Motor neuron (in vitro differentiated cells): ENCODE measurements around the gene C5orf15. TPM values are rescaled to one million over a fixed set of nuclear protein-coding genes. Genes with fewer than 3 reads are reported as not detected.
"Not testable (repeated sequence)": the region's sequence is repeated elsewhere in the genome, so short reads cannot be mapped to it uniquely, and the experiment has no call there.

Experiments
- ATAC-seq, 8 experiments: fragments of 200-7000 bp; cut with Tn5 transposase; replicated peaks in 6 of 8; 2 replicates each; pipeline ENCODE4 v1.8.0; 2021; ENCODE audit warnings: mild to moderate bottlenecking in 8 of 8, moderate library complexity in 8 of 8
- H3K27ac ChIP-seq, 2 donors: fragments of 250-450 bp; sonication (Bioruptor Pico); 2 replicates each; pipeline ENCODE4 v1.9.0; 2021; ENCODE audit warnings: antibody characterized with exemption in 2 of 2, mild to moderate bottlenecking in 2 of 2, moderate library complexity in 1 of 2
- H3K4me1 ChIP-seq, 2 donors: fragments of 250-450 bp; sonication (Bioruptor Pico); replicated peaks in 1 of 2; 2 replicates each; pipeline ENCODE4 v1.6.1; 2021; ENCODE audit warnings: antibody characterized with exemption in 2 of 2, mild to moderate bottlenecking in 2 of 2, moderate library complexity in 1 of 2
- H3K4me3 ChIP-seq, 5 donors: fragments of 250-450 bp; sonication (Bioruptor Pico); 2 replicates each; pipeline ENCODE4 v1.9.0; 2021; ENCODE audit warnings: antibody characterized with exemption in 5 of 5, mild to moderate bottlenecking in 5 of 5, moderate library complexity in 4 of 5
- WGBS, 10 experiments: fragments of 450-650 bp; shearing (Covaris generic); methylation state at CpG; one replicate each; pipeline ENCODE4 v1.0.0; 2022; 5-methylcytosine and 5-hydroxymethylcytosine counted together
- in situ Hi-C, 9 experiments: fragments of 400-800 bp; cut with MboI; loops; one replicate each; pipeline ENCODE4 v1.15.0; 2021; ENCODE audit warnings: low sequenced_read_pairs in 9 of 9, low pct_unique_long_range_greater_than_20kb in 2 of 9; ENCODE audit not compliant: unreplicated experiment in 9 of 9
- total RNA-seq, 8 experiments: library from RNA; unstranded; fragments of 300-600 nt; gene quantifications; 2 replicates each; pipeline versions ENCODE4 v1.2.3 to v1.2.4, GENCODE V29; 2022

C5orf15 gene
- total RNA-seq, 8 experiments from 2014 or later = 27.3 to 92.6 (median 46.9) TPM

DNA sequence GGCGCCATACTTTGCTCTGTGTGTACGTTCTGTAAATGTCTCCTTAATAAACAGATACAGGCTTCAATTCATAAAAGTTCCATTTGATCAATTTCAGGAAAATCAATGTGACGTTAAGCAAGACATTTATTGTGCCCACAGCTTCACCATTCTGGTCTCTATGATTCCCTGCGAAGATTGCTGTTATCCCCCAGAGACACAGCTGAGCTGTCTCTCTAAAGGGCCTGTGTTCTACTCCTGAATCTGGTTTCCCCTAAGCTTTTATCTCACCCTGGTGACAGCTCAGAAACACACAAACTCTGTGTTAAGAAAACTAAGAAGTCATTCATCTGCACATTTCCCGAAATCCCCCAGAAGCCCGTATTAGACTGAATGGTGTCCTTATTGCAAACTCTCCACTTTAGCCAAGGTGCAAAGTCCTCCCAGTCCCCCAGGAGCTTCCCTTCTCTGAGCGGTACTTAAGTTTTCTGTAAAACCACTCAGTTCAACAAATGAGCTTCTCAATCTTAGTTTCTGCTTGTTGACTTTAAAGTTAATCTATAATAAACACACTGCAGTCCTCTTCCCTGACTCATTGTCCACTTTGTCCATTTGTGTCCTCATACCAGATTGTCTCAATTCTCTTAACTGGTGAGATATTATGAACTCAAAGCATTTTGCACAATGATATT lies 1.4 kb upstream of the C5orf15 start:
- Histone ChIP-seq H3K4me3 (no peak overlapping the region), H3K27ac (no peak overlapping the region), H3K4me1 (peaks cover 6 to 17% of the 10 kb centered on the region in 2 donors)
- in situ Hi-C loops = no loop called here
- ATAC-seq = no peak
- 61 to 100% (median 94%) methylated on average over 1 to 7 of the region's 7 CpGs for WGBS, 10 experiments

DNA sequence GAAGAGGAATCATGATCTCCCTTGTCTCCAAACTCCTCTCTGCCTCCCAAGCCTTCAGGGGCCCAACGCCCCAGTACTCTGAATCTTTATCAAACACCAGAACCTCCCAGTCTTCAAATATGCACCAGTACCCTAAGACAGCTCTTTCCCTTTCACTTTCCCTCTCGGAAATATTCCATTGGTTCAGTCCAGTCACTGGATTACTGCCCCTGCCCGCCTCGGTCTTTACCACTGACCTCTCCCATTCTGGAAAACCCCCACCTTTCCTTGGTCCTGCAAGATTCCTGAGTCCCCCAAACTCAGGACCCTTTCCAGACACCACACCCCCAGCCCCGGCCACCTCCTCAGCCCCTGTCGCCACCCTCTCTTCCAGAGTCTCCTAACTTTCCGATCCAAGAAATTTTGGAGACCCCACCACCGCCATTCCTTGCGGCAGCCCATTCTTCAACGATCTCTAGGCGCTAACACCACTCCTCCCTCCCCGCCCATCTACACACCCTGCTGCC lies 674 bp downstream of the C5orf15 start:
- peak overlapping the region; percentile 78 to 95 (median 81) for H3K4me3 ChIP-seq
- in situ Hi-C loops = no loop called here
- 0 to 17% (median 0%) methylated on average over 1 to 8 of the region's 12 CpGs; no CpG with 5 or more reads in 5 of the 10 experiments for WGBS, 10 experiments
- peak in 4 of 8 experiments; percentile 42 to 48 (median 46) for ATAC-seq
- H3K4me1 ChIP-seq = peaks cover 6 to 23% of the 10 kb centered on the region in 2 donors
- H3K27ac ChIP-seq = peak overlapping the region; percentile 90 to 94

DNA sequence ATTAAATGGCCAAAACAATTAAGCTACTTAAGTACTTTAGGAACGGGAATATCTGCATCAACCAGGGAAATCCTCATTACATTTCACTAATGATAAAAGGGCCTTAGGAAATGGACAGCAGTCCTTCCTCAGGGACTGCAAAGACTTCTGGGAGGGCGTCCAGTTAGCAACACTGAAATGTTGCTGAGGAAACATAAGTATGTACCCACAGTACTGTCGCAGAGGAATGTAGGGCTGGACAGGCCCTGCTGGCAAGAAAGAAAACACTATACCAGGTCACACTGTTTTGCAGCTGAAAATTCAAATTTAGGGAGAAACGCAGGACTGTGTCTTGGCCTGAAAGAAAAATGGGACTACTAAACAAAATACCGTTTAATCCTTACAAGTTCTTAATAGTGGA lies 1.3 kb downstream of the C5orf15 start:
- 53 to 87% (median 79%) methylated on average over 1 to 5 of the region's 5 CpGs; no CpG with 5 or more reads in 1 of the 10 experiments for WGBS, 10 experiments
- Histone ChIP-seq H3K4me3 (peak overlapping the region in 4 of 5 donors; percentile 79 to 95 (median 86)), H3K27ac (no peak overlapping the region), H3K4me1 (peaks cover 9 to 29% of the 10 kb centered on the region in 2 donors)
- in situ Hi-C loops = no loop called here
- ATAC-seq = peak in 1 of 8 experiments; percentile 11

DNA sequence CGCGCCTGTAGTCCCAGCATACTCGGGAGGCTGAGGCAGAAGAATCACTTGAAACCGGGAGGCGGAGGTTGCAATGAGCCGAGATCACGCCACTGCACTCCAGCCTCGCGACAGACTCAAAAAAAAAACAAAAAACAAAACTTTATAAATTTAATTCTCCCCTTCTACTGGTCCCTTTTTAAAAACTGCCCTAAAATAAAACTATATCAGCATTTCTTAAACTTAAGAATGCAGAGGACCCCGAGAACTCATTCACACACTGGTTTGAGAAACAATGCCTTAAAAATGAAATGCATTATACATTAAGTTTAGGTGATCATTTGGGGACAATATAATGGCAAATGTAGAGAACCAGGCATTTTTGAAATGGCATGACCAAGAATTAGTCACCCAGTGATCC lies 2.3 kb downstream of the C5orf15 start:
- ATAC-seq = no peak
- in situ Hi-C loops = no loop called here
- Histone ChIP-seq H3K27ac (no peak overlapping the region), H3K4me3 (no peak overlapping the region), H3K4me1 (peaks cover 9 to 29% of the 10 kb centered on the region in 2 donors)
- 92 to 100% (median 98%) methylated on average over 1 to 10 of the region's 10 CpGs for WGBS, 10 experiments

DNA sequence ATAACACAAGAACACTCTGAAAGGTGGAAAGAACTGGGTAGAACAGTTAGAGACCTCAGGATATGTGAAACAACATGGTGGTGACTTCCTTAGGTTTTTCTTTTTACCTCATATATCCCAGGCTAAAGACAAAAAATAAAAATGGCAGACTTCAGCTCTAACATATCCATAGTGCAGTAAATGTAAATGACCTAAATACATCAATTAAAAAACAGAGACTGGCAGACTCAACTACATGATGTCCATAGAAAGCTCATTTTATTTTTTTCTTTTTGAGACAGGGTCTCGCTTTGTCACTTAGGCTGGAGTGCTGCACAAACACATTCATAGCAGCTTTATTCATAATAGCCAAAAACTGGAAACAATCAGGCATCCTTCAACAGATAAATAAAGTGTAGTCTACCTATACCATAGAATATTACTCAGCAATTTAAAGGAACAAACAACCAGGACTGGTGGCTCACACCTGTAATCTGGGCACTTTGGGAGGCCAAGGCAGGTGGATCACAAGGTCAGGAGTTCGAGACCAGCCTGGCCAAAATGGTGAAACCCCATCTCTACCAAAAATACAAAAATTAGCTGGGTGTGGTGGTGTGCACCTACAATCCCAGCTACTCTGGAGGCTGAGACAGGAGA lies 4.8 kb downstream of the C5orf15 start:
- 80 to 100% (median 100%) methylated on average over 1 to 2 of the region's 2 CpGs; no CpG with 5 or more reads in 3 of the 10 experiments for WGBS, 10 experiments
- in situ Hi-C loops = no loop called here
- Histone ChIP-seq H3K4me1 (peaks cover 6 to 23% of the 10 kb centered on the region in 2 donors), H3K27ac (no peak overlapping the region), H3K4me3 (no peak overlapping the region)
- no peak for ATAC-seq

DNA sequence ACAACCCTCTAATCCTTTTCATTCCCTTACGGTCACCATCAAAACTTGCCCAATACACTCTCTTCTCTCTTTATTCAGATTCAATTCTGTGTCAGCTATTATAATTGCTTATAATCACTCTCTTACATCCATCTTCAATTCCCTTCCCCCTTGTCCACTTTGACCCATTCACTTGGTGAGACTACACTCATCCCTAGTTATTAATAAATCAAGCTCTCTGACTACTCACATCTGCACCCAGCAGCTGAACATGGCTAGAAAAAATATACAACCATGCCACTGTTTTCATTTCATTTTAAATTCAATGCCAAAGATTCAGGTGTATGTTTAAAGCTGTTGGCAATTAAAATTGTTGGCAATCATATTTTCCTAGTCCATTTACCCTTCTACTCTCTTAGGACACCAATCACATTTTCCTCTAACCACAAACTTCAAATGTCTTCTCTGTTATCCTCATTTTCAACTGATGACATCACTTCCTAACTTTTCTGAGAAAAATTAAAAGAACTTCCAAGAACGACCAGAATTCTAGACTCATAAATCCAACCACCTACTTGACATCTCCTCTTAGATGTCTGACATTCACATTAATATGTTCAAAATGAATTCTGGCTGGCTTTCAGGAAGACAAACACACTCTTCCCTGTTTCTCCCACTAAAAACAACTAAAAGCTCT lies 5.5 kb downstream of the C5orf15 start:
- in situ Hi-C loops = no loop called here
- WGBS, 10 experiments = 44 to 94% (median 83%) methylated on average over 1 to 2 of the region's 2 CpGs; no CpG with 5 or more reads in 1 of the 10 experiments
- Histone ChIP-seq H3K4me3 (no peak overlapping the region), H3K4me1 (peaks cover 6 to 23% of the 10 kb centered on the region in 2 donors), H3K27ac (no peak overlapping the region)
- peak in 1 of 8 experiments; percentile 28 for ATAC-seq

DNA sequence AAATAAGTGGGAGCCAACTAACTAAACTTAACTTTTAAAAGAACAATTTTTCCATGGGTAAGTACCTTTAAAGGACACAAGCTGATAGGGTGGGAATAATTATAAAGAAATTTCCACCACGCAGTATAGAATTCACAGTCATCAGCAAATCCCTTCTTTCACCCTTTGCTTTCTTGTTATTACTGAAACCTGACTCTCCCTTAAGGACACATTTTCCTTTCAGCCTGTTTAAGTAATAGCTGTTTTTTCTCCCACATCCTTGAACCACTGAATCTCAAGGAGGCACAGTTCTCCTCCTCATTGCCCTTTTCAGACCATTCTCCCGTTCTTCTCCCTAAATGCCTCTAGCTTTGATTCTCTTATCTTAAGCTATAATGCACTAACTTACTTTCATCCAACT lies 6.3 kb downstream of the C5orf15 start:
- Histone ChIP-seq H3K4me3 (no peak overlapping the region), H3K27ac (no peak overlapping the region), H3K4me1 (peaks cover 6 to 20% of the 10 kb centered on the region in 2 donors)
- ATAC-seq = no peak
- in situ Hi-C loops = no loop called here
- WGBS, 10 experiments = 72 to 100% (median 95%) methylated on average over 1 to 2 of the region's 2 CpGs; no CpG with 5 or more reads in 1 of the 10 experiments

DNA sequence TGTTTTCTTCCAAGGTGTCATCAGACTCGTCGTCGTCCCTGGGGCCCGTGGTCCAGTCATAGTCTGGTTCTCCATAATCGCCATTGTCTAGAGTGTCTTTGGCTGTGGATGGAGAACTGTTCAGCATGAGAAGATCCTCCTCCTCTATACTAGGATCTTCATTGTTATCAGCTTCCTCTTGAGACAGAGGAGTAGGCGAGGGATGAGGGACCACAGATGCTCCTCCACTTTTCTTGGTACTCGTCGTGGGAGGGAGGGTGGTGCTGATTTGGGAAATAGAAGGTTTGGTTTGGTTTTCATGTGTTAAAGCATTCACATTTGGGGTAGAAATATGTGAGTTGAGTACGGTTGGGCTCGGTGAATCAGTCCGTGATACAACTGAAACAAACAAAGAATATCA lies 8.8 kb downstream of the C5orf15 start:
- H3K4me1 ChIP-seq = peaks cover 3 to 12% of the 10 kb centered on the region in 2 donors
- in situ Hi-C loops = no loop called here
- H3K4me3 ChIP-seq = no peak overlapping the region
- ATAC-seq = no peak
- WGBS, 10 experiments = 80 to 100% (median 93%) methylated on average over 1 to 8 of the region's 11 CpGs
- no peak overlapping the region for H3K27ac ChIP-seq

DNA sequence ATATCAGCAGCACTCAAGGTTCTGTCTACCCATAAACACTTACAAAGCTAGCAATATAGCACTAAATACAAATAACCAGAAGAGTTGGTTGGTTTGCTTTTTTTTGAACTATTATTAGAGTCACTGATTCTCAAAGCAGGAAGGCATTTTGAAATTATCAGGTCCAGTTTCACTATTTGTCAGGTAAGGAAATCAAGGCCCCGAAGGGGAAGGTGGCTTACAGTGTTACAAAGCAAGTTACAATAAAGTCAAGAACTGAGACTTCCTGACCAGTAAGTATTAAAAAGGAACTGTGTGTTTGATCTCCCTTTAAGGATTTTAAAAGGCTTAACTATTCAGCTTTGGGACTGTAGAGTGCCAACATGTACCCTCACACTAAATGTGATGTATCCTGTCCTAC lies 10.8 kb downstream of the C5orf15 start:
- in situ Hi-C loops = no loop called here
- 80 to 100% (median 100%) methylated on average over 1 of the region's 1 CpG; no CpG with 5 or more reads in 3 of the 10 experiments for WGBS, 10 experiments
- no peak overlapping the region for H3K27ac ChIP-seq
- no peak for ATAC-seq
- peaks cover 3 to 4% of the 10 kb centered on the region in 2 donors for H3K4me1 ChIP-seq
- no peak overlapping the region for H3K4me3 ChIP-seq

DNA sequence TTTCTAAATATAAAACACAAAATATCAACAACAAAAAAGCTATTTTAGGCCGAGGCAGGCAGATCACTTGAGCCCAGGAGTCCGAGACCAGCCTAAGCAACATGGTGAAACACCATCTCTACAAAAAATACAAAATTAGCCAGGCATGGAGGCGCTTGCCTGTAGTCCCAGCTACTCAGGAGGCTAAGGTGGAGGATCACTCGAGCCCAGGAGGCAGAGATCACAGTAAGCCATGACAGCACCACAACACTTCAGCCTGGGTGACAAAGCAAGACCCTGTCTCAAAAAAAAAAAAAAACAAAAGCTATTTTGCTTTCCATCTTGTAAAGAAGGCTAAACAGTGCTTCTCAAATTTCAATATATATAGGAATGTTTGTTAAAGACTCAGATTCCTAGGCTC lies 11.3 kb downstream of the C5orf15 start:
- ATAC-seq = no peak
- Histone ChIP-seq H3K4me3 (no peak overlapping the region), H3K27ac (no peak overlapping the region), H3K4me1 (no peaks in the 10 kb centered on the region)
- in situ Hi-C loops = no loop called here
- WGBS, 10 experiments = 85 to 100% (median 96%) methylated on average over 1 to 4 of the region's 4 CpGs

DNA sequence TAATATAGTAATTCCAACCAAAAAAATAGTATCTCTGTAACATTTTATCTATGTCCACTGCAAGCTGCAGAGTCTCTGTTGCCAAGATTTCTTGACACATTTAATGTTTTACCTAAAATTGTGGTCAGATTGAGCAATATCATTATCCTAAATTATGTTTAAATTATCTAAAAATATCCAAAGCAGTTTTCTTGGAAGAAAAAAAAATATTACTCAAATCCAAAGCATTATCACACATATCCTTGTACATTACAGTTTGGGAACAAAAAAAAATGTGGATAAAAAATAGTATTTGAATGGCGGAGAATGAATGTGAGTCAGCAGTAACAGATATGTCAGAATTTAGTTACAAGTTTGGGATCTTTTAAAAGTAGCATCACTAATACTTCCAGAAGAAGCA lies 12.2 kb downstream of the C5orf15 start:
- in situ Hi-C loops, H3K4me3 ChIP-seq, ATAC-seq, H3K27ac ChIP-seq, H3K4me1 ChIP-seq: not testable (repeated sequence)
- WGBS, 10 experiments = 55 to 100% (median 100%) methylated on average over 1 of the region's 1 CpG; no CpG with 5 or more reads in 2 of the 10 experiments

DNA sequence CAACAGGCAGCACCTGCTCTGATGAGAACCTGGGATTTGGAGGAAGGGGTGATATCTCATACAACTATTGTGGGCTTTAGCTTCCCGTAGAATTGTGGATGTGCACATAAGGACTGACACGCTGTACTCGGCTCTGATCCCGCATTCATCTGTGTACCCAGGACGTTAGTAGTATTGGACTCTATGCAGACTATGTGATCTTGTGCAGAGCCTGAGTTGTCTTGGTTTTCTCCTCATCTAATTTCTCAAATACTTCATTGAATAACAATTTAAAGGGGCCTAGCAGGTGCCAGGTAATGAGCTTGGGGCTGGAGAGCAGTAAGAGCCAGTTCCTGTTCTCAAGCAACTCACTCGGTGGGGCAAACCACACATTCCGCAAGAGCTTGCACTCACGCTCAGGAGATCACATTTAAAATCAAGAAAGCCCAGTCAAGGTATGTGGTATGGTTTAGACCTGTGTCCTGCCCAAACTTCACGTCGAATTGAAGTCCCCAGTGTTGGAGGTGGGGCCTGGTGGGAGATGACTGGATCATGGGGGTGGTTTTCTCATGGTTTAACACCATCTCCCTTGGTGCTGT lies 14.8 kb downstream of the C5orf15 start:
- Histone ChIP-seq H3K27ac (no peak overlapping the region), H3K4me3 (no peak overlapping the region), H3K4me1 (no peaks in the 10 kb centered on the region)
- ATAC-seq = no peak
- in situ Hi-C loops = no loop called here
- WGBS, 10 experiments = 80 to 100% (median 83%) methylated on average over 1 to 8 of the region's 10 CpGs; no CpG with 5 or more reads in 5 of the 10 experiments
